Duodenal mucosa (tissue), 2 donors: ENCODE measurements around the gene KBTBD4.

Source experiments
- H3K27ac ChIP-seq: one replicate; pipeline ENCODE4 v1.7.0; 2013; ENCODE audit warnings: low read depth, low read length
- H3K27me3 ChIP-seq, 2 donors: one replicate each; pipeline ENCODE4 v1.7.0; 2013; ENCODE audit warnings: low read length in 2 of 2, control low read depth in 1 of 2; ENCODE audit not compliant: insufficient read depth in 2 of 2, control insufficient read depth in 1 of 2
- H3K36me3 ChIP-seq, 2 donors: one replicate each; pipeline ENCODE4 v1.7.0; 2013; ENCODE audit warnings: low read length in 2 of 2, control low read depth in 1 of 2; ENCODE audit not compliant: insufficient read depth in 2 of 2, control insufficient read depth in 1 of 2
- H3K4me1 ChIP-seq, 2 donors: one replicate each; pipeline ENCODE4 v1.7.0; 2013; ENCODE audit warnings: low read length in 2 of 2, control low read depth in 1 of 2; ENCODE audit not compliant: insufficient read depth in 2 of 2, control insufficient read depth in 1 of 2
- H3K4me3 ChIP-seq, 2 donors: one replicate each; pipeline ENCODE4 v1.7.0; 2013; ENCODE audit warnings: low read length in 2 of 2, low read depth in 1 of 2
- H3K9ac ChIP-seq, 2 donors: one replicate each; pipeline ENCODE4 v1.7.0; 2013; ENCODE audit warnings: low read length in 2 of 2, low read depth in 1 of 2
- H3K9me3 ChIP-seq, 2 donors: one replicate each; pipeline ENCODE4 v1.7.0; 2013; ENCODE audit warnings: low read length in 2 of 2, control low read depth in 1 of 2; ENCODE audit not compliant: control insufficient read depth in 1 of 2

KBTBD4 gene

DNA sequence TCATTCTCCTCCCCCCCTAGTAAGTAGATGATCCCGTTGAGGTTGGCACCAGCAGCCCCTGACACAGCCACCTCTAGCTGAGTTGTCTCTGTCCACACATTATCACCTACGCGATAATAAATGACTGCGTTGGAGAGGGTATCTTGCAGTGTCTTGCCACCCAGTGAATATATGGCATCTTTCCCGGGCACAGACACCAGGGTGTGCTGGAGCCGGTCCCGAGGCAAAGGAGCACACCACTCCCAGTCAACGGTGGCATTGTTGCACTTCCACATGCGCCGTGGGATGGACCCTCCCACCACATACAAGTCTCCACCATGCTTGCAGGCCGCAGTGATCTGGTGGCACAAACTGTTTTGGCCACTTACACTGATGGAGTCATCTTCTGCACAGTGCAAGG, 5.4 kb downstream of the KBTBD4 start:
- Histone ChIP-seq H3K27me3 (no peaks in the 10 kb centered on the region), H3K27ac (no peak overlapping the region), H3K9ac (no peak overlapping the region), H3K36me3 (peaks cover 35 to 65% of the 10 kb centered on the region in 2 donors), H3K4me3 (no peak overlapping the region), H3K4me1 (peaks cover 11 to 14% of the 10 kb centered on the region in 2 donors), H3K9me3 (no peaks in the 10 kb centered on the region)

DNA sequence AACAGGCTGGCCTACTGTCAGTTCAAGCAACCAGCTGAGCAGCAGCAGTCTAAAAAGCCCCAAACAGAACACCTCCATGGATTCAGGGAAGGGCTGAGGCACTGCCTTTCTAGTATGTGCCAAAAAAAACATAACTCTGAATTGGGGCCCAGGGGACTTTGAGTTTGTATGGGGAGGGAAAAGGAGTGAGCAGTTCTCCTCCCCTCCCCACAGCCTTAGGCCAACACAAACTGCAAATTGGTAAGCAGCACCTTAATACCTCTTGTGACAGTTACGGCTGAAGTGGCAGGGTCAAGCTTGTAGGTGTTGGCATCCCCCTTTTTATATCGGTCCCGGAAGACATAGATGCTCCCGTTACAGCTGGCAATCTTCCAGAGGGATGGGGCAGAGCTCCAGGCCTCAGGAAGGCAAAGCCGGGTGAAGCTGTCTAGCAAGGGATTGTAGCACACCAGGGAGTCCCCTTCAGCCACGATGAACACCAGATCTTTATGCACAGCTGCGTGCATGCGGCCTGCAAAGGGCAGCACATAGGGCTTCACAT, 6.0 kb downstream of the KBTBD4 start:
- no peak overlapping the region for H3K9ac ChIP-seq
- H3K4me3 ChIP-seq = no peak overlapping the region
- peaks cover 35 to 65% of the 10 kb centered on the region in 2 donors for H3K36me3 ChIP-seq
- peaks cover 6 to 8% of the 10 kb centered on the region in 2 donors for H3K4me1 ChIP-seq
- H3K9me3 ChIP-seq = no peaks in the 10 kb centered on the region
- no peaks in the 10 kb centered on the region for H3K27me3 ChIP-seq
- no peak overlapping the region for H3K27ac ChIP-seq

GRCh38 chr11:47571895-47572294, 6.9 kb downstream of the KBTBD4 start:
- no peak overlapping the region for H3K4me3 ChIP-seq
- H3K36me3 ChIP-seq = peaks cover 35 to 57% of the 10 kb centered on the region in 2 donors
- H3K27ac ChIP-seq = no peak overlapping the region
- no peaks in the 10 kb centered on the region for H3K9me3 ChIP-seq
- no peaks in the 10 kb centered on the region for H3K4me1 ChIP-seq
- no peaks in the 10 kb centered on the region for H3K27me3 ChIP-seq
- no peak overlapping the region for H3K9ac ChIP-seq

DNA sequence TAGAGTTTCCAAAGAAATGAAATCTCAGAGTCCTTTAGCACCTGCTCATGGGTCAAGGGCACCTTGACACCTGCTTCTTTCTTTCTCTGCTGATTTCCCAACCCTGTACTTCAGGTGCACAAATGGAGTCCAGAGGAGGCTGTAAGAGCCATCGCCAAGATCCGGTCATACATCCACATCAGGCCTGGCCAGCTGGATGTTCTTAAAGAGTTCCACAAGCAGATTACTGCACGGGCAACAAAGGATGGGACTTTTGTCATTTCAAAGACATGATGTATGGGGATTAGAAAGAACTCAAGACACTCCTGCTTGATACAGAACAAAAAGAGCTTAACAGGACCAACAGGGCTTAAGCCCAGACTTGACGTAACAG, 7.4 kb downstream of the KBTBD4 start:
- peaks cover 35 to 56% of the 10 kb centered on the region in 2 donors for H3K36me3 ChIP-seq

DNA sequence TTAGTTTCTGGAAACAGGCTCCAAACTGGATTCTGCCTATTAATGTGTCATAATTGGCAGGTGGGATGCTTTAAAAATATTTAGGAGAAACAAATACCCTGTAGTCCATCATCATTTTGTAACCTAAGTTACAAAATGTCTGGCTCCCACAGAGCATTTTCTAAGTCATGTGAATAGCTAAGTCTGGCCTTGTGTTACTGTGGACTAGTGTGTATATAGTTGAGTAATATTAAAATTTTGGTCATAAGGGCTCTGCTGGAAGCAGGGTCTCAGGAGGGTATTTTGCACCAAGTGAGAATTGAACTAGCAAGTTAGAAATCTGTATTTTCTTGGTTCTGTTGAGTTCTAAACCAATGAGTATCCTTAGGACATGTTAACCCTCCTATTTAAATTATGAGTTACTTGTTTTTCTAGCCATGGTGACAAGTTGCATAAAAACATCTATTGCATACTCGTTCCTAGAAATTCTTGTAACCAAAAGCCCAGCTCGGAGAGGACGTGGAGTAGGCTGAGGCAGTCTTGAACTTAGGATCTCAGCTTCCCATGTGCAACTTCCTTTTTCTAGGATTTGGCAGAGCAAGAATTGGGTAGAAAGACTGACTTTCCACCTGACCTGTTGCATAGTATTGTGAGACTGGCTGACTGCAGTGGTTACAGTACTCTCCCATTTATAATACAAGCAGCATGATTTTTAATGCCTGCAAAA, 8.0 kb downstream of the KBTBD4 start:
- H3K4me3 ChIP-seq = no peak overlapping the region
- no peak overlapping the region for H3K27ac ChIP-seq
- peaks cover 0 to 8% of the 10 kb centered on the region in 2 donors for H3K4me1 ChIP-seq
- H3K9me3 ChIP-seq = no peaks in the 10 kb centered on the region
- no peak overlapping the region for H3K9ac ChIP-seq
- no peaks in the 10 kb centered on the region for H3K27me3 ChIP-seq
- peaks cover 35 to 55% of the 10 kb centered on the region in 2 donors for H3K36me3 ChIP-seq

More for the DNA sequence above, 7.4 kb downstream of the KBTBD4 start:
- Histone ChIP-seq H3K4me3 (no peak overlapping the region), H3K27ac (no peak overlapping the region), H3K9me3 (no peaks in the 10 kb centered on the region), H3K27me3 (no peaks in the 10 kb centered on the region), H3K4me1 (peaks cover 0 to 5% of the 10 kb centered on the region in 2 donors), H3K9ac (no peak overlapping the region)

GRCh38 chr11:47569646-47570045, 9.1 kb downstream of the KBTBD4 start:
- Histone ChIP-seq H3K4me1 (peaks cover 0 to 13% of the 10 kb centered on the region in 2 donors), H3K27ac (no peak overlapping the region), H3K4me3 (no peak overlapping the region), H3K9me3 (no peaks in the 10 kb centered on the region), H3K9ac (no peak overlapping the region), H3K36me3 (peaks cover 35 to 50% of the 10 kb centered on the region in 2 donors), H3K27me3 (no peaks in the 10 kb centered on the region)

- H3K4me1 ChIP-seq = peaks cover 0 to 13% of the 10 kb centered on the region in 2 donors
- H3K9me3 ChIP-seq = no peaks in the 10 kb centered on the region
- H3K27ac ChIP-seq = no peak overlapping the region
- no peaks in the 10 kb centered on the region for H3K27me3 ChIP-seq
- peak overlapping the region; percentile 94 for H3K4me3 ChIP-seq
- H3K36me3 ChIP-seq = peaks cover 10 to 17% of the 10 kb centered on the region in 2 donors
- H3K9ac ChIP-seq = peak overlapping the region; percentile 92 to 95
Measured at GRCh38 chr11:47566149-47566698, 12.5 kb downstream of the KBTBD4 start.

- peak within 1 kb of the TSS; percentile 94 for H3K4me3 ChIP-seq
- H3K27me3 ChIP-seq = no peaks in the 10 kb centered on the region
- H3K36me3 ChIP-seq = peaks cover 9 to 10% of the 10 kb centered on the region in 2 donors
Measured at GRCh38 chr11:47565340-47566148, 13.2 kb downstream of the KBTBD4 start, which contains the start of gene PTPMT1. Gene PTPMT1 (plus strand): TSS chr11:47565599. CDS start chr11:47565623, 24 bp downstream.

DNA sequence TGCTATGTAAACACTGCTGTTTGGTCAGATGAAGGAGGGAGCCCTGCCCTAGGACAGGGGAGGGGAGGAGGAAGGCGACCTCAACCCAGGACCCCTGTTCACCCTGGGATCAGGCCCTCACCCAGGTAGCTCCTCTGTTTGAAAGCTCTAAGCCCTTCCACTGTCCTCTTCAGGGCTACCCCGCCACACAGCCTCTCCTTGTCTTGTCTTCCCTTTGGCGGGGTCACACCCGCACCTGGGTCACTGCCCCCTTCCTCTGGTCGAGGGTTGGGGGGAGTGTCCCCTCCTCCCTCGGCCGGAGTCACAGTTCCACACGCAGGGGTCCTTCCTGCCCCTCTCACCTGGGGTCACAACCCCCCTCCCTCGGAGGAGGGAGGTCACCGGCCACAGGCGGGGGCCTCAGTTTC, 13.8 kb downstream of the KBTBD4 start:
- peak overlapping the region; percentile 92 to 95 for H3K9ac ChIP-seq
- H3K36me3 ChIP-seq = peaks cover 4 to 5% of the 10 kb centered on the region in 2 donors
- no peaks in the 10 kb centered on the region for H3K9me3 ChIP-seq
- peak overlapping the region; percentile 32 for H3K27ac ChIP-seq
- H3K27me3 ChIP-seq = no peaks in the 10 kb centered on the region
- peak overlapping the region; percentile 94 for H3K4me3 ChIP-seq
- H3K4me1 ChIP-seq = peaks cover 0 to 13% of the 10 kb centered on the region in 2 donors

More at GRCh38 chr11:47565340-47566148, 13.2 kb downstream of the KBTBD4 start, which contains the start of gene PTPMT1:
- Histone ChIP-seq H3K4me1 (peaks cover 0 to 13% of the 10 kb centered on the region in 2 donors), H3K9me3 (no peaks in the 10 kb centered on the region), H3K9ac (peak within 1 kb of the TSS; percentile 92 to 95), H3K27ac (peak within 1 kb of the TSS; percentile 50)
